HG03159 (cell line): ENCODE results near the gene PLCB4.
"Not testable (repeated sequence)": the region's sequence is repeated elsewhere in the genome, so short reads cannot be mapped to it uniquely, and the experiment has no call there.

ENCODE experiments used
- ATAC-seq: cut with Tn5 transposase; IDR thresholded peaks from one replicate; pipeline ENCODE4 v1.9.1; 2021; ENCODE audit warnings: mild to moderate bottlenecking, moderate library complexity; ENCODE audit not compliant: unreplicated experiment

PLCB4 gene

DNA sequence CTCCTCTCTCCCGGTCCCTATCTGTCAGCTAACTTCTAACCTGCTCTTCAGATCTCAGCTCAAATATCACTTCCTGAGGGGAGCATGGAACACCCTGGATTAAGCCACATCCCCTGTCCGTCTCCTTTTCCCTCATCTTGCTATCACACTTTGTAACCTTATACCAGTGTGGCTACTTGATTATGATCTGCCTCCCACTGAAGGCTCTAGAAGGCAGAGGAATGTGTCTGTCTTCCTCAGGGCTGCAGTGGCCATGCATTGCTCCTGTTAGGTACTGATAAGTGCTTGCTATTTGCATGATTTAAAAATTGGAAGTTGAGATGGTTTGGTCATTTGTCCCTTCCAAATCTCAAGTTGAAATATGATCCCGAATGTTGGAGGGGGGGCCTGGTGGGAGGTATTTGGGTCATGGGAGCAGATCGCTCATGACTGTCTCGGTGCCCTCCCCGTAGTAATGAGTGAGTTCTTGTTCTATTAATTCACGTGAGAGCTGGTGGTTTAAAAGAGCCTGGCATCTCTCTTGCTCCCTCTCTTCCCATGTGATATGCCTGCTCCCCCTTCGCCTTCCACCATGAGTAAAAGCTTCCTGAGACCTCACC lies 71.4 kb downstream of the PLCB4 start:
- no peak for ATAC-seq

DNA sequence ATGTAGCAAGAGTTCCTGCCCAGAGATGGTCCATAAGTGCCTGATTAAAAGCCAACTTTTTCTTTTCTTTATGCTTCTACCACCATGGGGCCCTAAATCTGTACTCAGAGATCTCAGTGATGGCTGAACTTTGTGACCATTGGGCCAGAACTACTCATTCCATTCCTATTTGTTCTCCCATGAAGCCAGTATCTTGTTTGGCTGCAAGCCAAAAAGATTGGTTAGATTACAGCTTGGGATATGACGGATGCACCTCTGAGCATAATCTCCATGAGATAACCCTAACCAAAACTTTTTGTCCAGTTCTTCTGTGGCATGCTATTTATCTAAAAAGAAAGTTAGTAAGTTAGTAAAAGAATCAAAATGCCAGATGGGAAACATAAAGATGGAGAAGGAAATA lies 72.2 kb downstream of the PLCB4 start:
- ATAC-seq, result no peak

DNA sequence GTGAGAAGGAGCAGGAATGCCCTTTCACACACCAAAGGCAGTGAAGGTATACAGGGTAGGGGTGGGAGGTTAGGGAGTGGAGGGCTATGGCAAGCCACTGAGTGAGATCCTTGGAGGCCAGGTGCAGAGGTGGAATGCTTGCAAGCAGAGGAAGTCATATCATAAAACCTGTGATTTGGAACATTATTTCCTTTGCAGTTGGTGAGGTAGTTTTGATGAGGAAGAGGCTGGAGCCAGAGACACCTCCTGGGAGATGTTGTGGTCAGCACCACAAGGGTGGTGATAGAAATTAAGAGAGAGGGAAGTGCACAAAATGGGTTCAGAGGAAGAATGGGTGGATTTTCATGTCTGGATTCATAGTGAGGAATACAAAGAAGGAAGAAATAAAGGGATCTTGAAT lies 73.0 kb downstream of the PLCB4 start:
- no peak for ATAC-seq

DNA sequence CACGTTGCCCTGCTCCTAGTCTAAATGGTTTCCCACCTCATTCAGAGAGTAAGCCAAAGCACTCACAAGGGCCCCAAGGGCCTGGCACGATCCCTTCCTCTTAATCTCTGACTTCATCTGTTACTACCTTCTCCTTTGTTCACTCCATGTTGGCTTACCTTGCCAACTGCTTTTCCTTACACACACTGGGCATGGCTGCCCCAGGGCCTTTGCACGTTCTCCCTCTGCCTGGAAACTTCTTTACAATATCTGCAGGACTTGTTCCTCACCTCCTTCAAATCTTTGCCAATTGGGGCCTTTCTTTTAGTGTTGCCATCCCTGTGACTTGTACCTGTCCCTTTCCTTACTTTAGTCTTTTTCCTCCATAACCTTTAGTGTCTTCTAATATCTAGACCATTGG lies 73.9 kb downstream of the PLCB4 start:
- ATAC-seq, result no peak

DNA sequence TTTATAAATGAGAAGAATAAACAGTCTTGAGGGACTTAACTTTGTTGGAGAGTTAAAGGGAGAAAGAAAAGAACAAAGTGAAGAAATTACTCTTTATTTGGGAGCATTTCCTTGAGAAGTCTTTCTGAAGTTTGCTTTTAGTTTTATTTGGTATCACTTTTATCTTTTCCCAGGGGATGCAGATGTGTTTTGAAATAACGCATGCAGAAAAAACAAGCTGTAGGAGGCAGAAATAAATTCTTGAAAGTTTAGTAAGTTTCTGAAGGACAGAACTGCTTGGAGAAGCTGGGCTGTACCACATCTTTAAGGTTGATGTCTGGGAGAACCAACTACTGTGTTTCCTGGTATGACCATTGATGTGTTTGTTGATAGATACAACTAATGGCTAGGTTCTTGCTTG lies 75.0 kb downstream of the PLCB4 start:
- ATAC-seq, result no peak

DNA sequence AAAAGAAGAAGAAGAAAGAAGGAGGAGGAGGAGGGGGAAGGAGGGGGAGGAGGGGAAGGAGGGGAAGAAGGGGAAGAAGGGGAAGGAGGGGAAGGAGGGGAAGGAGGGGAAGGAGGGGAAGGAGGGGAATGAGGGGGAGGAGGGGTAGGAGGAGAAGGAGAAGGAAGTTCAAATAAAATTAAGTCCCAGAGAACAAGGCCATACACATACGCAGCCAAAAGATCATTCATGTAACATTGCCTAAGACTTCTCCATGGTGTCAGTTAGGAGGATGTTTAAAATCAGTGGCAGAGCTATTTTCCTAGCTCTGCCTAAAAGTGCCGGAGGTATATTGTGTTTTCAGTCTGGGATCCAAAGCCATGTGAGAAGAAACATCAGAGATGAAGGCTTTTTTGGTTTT lies 75.8 kb downstream of the PLCB4 start:
- ATAC-seq, result no peak

DNA sequence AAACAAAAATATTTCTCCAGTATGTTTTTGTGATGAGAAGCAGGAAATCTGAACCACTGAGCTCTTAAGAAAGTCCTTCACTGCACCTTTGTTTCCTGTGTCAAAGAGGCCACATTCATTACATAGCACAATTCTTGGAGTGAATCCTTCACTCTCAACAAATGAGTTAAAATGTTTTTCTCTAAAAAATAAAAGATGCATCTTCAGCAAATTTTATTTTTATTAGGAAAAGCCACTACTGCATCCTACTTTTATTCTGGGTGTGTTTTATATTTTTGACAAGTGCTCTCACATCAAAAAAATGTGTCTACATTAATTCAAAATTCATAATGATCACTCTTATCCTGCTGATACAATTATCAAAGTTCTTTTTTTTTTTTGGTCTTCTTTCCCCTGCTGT lies 76.3 kb downstream of the PLCB4 start:
- ATAC-seq, result no peak

DNA sequence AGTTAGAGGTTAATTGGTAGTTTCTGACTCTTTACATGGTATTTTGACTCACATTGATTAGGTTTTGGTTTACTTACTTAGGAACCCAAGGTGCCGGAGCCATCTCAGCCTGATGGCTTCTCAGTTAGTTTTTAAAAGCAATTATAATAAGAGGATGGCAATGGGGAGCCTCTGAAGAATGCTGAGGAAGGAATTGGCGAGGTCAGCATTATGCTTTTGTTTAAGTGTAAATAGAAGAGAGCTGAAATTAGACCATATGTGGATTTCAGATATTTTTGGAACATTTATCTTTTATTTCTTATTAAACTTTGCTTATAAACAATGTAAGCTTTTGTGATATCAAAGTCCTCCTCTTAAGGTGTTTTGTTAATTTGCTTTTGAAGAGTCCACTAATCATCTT lies 77.8 kb downstream of the PLCB4 start:
- ATAC-seq, result no peak

DNA sequence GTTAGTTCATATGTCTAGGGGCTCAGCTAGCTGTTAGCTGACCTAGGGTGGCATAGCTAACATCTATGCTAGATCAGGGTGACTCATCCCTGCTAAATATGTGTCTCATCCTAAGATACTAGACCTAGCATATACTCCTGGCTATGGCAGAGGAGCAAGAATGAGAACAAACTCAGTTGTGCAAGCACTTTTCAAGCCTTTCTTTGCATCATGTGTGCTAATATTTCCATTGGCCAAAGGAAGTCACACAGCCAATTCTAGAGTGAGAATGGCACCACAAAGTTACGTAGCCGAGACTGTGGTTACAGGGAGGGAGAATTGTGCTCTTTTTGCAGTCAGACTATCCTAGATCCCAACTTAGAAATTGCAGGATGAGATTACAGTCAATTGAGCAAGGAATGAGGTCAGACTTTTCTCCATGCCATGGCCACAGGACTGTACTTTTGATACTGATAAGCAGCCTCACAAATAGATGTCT lies 78.7 kb downstream of the PLCB4 start:
- no peak for ATAC-seq

DNA sequence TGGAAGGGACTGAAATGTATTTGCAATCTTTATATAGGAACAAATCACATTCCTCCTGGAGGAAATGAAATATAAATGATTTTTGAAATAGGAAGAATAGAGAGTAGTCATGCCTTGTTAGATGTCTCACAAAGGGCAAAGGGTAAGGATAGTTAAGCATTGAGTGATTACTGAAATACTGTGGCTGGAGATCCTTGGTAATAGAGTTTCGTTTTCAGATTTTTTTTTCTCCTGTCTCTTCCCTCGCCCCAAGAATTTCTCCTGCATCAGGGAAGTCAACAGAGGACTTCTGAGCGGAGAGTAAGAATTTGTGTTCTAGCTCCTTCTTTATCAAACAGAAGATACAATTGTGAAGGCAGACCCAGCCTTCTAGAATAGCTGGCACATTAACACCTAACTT lies 79.4 kb downstream of the PLCB4 start:
- ATAC-seq, result no peak

DNA sequence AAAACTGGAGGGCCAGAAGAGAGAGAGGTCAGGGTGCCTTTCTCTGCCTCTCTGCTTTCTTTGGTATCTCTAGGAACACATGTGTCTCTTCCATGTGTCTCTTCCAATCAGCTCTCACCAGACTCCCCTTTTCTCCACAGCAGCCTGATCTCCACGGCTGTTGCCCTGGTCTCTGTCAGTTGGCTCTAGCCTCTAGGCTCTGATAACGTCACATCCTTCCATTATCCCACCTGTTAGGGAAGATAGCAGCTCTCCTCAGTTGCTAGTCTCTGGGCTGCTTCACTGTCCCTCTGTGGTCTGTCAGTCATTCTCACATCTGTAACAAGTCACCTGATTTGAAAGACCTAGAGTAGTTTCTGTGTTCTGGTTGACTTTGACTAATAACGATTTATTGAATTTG lies 80.2 kb downstream of the PLCB4 start:
- ATAC-seq, result no peak

DNA sequence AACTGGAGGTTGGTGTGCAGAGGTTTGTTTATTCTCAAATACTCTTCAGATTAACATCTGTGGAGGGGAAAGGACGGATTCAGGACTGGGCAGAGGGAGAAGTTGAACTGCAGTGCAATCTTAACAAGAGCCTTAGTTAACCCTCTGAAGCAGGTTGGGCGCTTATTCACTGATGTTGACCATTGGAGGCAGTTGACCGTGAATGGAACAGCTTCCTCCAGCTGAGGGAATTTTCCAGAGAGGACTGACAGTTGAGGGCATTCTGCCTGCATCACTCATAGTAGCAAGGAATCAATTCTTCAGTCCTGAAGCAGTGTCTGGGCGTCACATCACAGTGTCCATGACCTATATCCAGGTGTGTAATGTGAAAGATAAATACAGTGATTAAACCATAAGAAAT lies 80.9 kb downstream of the PLCB4 start:
- no peak for ATAC-seq

DNA sequence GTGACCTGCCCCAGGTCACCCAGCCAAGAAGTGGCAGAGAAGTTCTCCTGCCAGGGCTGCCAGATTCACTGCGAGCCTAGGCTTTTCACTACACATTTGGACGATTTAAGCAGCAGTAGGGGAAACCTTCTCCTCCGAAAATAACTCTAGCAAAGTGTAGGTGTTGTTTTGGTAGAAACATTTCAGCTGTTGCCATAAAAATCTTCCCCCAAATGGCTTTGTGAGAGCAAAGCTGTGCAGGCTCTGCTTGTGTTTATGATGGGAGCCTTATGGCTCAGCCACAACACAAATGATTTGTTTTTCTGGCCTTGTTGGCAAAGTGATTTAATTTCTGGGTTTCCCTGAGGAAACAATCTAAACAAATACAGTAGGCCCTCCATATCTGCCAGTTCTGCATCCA lies 81.8 kb downstream of the PLCB4 start:
- ATAC-seq, result no peak

DNA sequence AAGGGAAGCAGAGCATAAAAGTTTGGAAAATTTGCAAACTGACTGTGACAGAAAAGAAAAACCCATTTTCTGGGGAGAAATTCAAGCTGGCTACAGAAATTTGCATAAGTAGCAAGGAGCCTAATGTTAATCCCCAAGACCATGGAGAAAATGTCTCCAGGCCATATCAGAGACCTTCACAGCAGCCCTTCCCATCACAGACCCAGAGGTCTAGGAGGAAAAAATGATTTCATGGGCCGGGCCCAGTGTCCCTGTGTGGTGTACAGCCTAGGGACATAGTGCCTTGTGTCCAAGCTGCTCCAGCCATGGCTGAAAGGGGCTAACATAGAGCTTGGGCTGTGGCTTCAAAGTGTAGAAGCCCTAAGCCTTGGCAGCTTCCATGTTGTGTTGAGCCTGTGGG lies 83.3 kb downstream of the PLCB4 start:
- not testable (repeated sequence) for ATAC-seq

DNA sequence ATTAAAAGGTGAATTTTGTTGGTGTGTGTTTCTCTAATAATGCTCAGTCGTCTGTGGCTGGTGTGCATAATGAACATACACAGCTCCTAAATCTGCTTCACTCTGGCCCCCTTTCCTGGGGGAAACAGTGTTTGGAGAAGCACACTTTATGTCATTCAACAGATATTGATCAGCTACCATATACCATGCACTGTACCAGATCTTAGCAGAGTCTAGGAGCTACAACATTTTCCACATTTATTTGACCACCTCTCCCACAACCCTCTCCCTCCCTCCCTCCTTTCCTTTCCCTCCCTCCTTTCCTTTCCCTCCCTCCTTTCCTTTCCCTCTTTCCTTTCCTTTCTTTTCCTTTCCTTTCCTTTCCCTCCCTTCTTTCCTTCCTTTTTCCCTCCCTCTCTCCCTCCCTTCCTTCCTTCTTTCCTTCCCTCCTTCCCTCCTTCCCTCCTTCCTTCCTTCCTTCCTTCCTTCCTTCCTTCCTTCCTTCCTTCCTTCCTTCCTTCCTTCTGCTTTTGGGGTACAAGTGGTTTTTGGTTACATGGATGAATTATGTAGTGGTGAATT lies 85.7 kb downstream of the PLCB4 start:
- no peak for ATAC-seq

DNA sequence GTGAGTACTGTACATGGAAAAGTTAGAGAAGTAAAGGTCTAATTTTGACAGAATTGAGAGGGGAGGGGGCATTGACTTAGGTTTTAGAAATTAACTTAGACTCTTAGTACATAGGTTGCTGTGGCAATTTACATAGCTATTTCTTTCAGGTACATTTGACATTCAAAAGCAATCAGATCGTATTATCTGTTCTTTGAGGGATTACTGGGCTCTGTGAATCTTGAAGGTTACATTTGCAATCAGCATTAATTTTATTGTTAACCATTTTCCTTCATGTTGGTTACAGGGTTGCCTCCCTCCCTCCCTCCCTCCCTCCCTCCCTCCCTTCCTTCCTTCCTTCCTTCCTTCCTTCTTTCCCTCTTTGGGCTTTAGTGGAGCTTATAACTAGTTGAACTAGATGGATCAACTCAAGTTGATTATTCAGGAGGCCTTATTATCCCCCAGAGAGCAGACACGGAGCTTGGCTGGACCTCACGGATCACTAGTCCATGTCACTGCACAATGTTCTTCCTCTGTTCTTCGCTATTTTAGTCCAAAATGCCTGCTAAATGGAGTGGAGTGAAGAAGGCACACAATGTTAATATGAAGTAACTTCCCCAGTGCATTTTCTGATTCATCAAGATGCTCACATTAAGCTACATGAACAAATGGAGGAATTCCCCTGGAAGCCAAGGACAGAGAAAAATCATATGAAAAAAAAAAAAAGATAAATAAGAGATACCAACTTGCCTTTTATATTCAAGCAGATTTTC lies 87.8 kb downstream of the PLCB4 start:
- ATAC-seq, result no peak

DNA sequence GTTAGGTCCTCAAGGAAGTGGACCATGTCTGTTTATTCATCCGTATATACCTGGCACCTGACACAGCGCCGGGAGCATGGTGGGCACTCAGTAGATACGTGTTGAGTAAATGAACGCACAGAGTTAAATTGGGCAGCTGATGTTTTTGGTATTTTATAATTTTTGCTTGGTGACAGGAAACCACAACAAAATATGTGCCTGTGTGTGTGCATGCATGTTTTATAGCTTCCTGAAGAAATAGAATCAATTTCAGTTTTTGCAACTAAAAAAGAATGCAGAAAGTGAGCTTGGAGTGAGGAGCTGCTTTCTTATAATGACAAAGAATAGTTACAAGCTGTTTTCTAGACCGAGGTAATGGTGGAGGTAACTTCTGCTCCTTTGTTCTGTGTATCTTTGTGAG lies 91.4 kb downstream of the PLCB4 start:
- ATAC-seq, result no peak

DNA sequence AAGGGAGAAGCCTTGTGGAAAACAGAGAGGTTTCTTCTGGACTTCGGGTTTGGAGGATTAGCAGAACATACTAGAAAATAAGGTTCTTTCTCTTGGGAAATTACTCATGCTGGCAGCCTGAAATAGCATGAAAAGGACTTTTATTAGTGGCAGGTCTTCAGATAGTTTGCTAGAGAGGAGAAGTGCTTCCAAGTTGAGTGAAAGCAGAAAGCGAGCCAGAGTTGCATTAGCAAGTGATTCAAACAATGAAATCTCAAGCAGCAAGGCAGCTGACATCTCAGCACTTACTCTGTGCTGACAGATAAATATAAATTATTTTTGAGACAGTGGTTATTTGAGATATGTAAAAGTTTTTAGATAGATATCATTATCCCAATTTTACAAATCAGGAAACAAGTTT lies 91.9 kb downstream of the PLCB4 start:
- ATAC-seq, result no peak

DNA sequence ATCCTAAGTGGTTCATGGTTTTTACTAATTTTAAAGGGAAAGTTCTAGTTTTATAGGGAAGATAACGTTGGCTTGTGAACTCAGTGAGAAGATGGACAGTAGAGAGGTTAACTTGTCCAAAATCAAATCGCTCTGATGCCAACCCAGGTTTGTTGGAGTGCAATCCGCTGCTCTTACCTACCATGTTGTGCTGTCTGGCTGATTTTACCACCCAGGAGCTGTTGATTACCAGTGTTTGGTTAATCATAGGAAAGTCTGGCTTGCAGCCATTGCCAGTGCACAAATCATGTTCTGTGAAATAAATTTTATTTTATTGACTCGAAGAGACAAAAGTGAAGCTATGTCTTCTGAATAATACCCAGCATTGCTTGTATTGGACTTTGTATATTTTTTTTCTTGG lies 92.4 kb downstream of the PLCB4 start:
- no peak for ATAC-seq

DNA sequence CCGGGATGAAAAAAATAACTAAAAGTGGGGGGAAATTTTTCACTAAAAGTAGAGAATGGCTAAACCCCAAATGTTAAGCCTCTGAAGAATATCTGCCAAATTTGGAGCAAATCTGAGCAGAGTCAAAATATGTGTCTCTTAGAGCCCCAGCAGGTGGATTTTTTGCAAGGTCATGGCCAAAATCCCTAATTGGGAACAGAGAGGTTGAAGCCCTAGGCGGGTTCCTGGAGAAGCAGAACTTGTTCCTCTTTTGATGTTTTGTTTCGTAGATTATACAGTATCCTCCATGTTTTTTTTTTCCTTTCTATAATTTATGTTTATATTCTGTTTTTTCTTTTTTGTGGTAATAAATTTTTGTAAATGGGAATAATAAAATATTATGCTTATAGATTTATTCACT lies 94.4 kb downstream of the PLCB4 start:
- no peak for ATAC-seq

DNA sequence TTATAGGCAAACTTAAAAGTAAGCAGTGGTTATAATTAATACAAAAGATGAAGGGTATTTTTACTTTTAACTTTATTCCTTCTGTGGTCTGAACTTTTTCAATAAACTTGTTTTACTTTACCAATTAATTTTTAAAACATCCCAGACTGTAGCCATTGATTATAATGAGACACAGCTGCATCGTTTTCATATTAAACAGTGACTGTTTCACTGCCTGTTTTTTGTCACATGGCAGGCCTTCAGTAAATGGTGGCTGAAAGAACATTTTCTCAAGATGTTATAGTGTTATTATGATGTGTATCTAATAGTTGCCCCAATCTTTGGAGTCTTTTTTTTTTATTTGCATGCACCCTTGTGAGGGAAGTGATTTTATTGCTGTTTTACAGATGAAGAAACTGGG lies 95.1 kb downstream of the PLCB4 start:
- ATAC-seq, result no peak

DNA sequence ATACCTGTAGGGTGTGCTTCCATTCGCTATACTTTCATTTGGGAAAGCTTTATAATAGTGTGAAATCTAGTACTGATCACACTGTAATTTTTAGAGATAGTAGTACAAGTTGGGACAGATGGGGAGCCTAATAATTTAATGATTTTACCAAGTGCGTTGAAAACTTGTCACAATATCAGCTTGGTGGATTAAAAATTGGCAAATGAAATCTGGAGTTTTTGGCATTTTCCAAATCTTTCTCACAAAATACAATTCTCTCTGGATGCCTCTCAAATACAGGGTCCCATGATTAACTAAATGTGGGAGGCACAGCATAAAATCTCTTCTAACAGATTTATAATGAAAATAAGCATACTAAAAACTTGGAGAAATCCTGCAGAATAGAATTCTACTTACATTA lies 96.4 kb downstream of the PLCB4 start:
- no peak for ATAC-seq
